Tongue (tissue), 2 donors: ENCODE data around the gene DUSP16. TPM values are rescaled to one million over a fixed set of nuclear protein-coding genes. Genes with fewer than 3 reads are reported as not detected.
A peak's percentile ranks its signal among the peaks of the same experiment; 100 is the strongest.
"Not testable (repeated sequence)": the region's sequence is repeated elsewhere in the genome, so short reads cannot be mapped to it uniquely, and the experiment has no call there.

Experiments used
- DNase-seq: peaks from one replicate; pipeline ENCODE4 v3.0.0-alpha.2; 2015
- total RNA-seq: library from RNA; depleted of rRNA; stranded (reverse); fragments of >200 nt; gene quantifications from one replicate; pipeline ENCODE4 v1.2.3, GENCODE V29; 2014

DUSP16 gene
- total RNA-seq, 1 donor from 2014 or later: 30.1 TPM

- no peak for DNase-seq
Measured at GRCh38 chr12:12498210-12498609, 64.5 kb downstream of the DUSP16 start.

- no peak for DNase-seq
Measured at GRCh38 chr12:12495536-12495935, 67.1 kb downstream of the DUSP16 start.

DNA sequence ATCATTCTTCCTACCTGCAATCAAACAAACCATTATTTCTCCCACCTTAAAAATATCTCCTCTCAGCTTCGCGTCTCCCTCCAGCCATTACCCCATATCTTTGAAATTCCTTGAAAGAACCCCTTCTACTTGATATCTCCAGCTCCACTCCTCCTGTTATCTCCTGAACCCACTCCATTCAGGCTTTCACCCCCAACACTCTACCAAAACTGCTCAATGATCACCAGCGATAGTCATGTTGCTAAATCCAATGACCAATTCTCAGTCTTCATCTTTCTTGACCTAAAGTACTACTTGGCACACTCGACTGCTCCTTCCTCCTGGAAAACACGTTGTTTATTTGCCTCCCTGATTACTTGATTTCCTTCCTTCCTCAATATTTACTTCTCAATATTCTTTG, 70.1 kb downstream of the DUSP16 start:
- no peak for DNase-seq

GRCh38 chr12:12491606-12492005, 71.1 kb downstream of the DUSP16 start:
- no peak for DNase-seq

DNA sequence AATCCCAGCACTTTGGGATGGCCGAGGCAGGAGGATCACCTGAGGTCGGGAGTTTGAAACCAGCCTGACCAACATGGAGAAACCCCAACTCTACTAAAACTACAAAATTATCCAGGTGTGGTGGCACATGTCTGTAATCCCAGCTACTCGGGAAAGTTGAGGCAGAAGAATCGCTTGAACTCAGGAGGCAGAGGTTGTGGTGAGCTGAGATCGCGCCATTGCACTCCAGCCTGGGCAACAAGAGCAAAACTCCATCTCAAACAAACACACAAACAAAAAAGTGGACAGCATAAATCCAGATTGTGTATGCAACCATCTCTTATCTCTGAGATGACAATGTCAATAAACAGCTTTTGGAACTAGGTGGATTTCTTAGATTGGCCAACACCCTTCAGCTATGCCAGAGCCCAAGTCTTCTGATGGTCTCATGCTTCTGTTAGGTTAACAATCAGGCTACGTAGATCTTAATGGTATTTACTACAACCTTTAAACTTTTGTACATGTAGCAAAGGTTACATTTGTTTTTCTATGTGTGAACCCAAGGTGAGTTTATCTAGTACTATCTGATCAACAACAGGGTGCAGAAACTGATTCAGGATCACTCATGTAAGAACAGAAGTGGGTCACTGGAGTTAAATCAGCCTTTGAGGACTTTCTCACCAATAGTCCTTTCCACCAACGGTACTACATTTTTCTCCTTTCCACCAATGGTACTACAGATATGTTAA, 73.7 kb downstream of the DUSP16 start:
- DNase-seq: no peak

- DNase-seq: no peak
Measured at GRCh38 chr12:12488296-12488695, 74.4 kb downstream of the DUSP16 start.

- DNase-seq: no peak
Measured at GRCh38 chr12:12487490-12487889, 75.2 kb downstream of the DUSP16 start.

GRCh38 chr12:12486661-12487240, 75.9 kb downstream of the DUSP16 start:
- no peak for DNase-seq

- DNase-seq: no peak
Measured at GRCh38 chr12:12483438-12483837, 79.2 kb downstream of the DUSP16 start.

- no peak for DNase-seq
Measured at GRCh38 chr12:12482959-12483358, 79.7 kb downstream of the DUSP16 start.

DNA sequence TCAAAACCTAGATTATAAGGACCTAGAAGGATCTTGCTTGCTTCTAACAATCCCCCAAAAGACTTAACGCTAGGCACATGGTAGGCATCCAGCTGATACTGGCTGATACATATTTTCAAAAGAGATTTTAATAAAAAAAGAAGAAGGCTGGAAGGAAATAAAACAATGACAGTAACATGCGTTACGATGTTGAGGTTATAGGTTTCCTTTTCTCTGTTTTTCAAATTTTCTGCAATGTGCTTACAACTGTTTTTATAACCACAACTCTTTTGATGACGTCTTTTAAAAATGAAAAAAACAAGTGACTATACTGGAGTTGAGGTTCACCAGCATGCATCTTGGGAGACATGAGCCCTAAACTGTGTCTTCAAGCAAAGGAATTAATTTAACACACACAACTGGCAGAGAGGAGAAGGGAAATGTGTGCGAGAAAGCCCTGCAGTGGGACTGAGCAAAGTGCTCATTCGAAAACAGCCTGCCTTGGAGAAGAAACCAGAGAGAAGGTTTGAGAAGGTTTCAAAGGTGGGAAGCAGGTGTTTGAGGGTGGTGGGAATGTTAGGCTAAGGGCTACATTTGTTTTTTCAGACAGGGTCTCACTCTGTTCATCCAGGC, 80.4 kb downstream of the DUSP16 start:
- no peak for DNase-seq

GRCh38 chr12:12481631-12482030, 81.0 kb downstream of the DUSP16 start:
- DNase-seq: no peak

- DNase-seq: no peak
Measured at GRCh38 chr12:12480074-12480473, 82.6 kb downstream of the DUSP16 start.

DNA sequence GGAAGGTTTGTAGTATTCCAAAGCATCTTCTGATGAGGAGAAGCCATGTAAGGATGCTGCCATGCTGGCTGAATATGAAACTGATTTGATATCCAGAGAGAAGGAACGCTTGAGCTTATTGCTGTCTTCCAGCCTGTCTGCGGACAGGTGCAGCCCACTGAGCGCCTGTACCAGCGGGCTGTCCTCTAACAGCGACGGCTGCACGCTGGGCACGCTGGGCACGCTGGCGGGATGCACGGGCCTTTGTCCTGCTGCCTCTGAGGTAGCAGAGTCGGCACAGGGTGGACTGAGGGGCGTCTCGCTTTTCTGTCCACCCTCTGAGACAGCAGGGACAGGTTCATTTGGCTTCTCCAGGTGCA, 85.2 kb downstream of the DUSP16 start:
- DNase-seq: no peak

- DNase-seq: peak; percentile 94
Measured at GRCh38 chr12:12476857-12477531, 85.7 kb downstream of the DUSP16 start.

DNA sequence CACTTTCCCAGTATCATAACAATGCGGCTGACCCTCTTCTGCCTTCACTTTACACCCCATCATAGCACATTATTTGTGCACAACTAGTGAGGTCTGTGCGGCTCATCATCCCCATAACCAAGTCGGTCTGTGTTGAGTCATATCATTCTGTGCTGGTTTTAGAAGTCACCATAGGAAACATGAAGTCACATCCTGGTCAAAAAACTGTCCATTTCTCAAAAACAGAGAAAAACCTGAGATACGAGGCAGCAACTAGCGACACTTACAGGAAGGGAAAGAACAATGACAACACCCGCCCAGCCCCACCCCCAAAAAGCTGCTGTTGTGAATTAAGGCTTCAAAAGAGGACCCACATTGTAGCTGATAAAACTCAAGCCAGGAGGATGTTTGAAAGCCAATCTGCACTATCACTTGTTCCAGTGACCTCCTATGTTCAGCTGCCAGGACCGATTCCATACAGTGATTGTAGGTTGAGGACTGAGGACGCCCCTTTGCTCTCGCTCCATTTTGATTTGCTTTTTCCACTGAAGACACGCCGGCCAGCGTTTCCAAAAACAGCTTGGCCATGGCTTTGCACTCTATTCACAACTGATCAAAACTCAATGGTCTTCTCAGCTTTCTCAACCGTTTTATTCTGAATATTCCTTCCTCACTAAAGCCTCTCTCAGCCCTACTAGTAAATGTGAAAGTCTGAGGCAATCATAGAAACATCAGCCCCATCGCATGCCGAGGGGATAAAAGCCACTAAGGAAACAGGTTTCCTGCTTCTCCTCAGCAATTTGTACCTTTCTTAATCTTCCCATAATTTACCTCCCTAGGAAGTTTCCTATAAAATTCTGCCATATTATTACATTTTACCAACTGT, 87.5 kb downstream of the DUSP16 start:
- DNase-seq: no peak

- no peak for DNase-seq
Measured at GRCh38 chr12:12474471-12474928, 88.2 kb downstream of the DUSP16 start.

GRCh38 chr12:12473223-12473622, 89.4 kb downstream of the DUSP16 start:
- DNase-seq: no peak

GRCh38 chr12:12471982-12472961, 90.4 kb downstream of the DUSP16 start:
- DNase-seq: not testable (repeated sequence)

DNA sequence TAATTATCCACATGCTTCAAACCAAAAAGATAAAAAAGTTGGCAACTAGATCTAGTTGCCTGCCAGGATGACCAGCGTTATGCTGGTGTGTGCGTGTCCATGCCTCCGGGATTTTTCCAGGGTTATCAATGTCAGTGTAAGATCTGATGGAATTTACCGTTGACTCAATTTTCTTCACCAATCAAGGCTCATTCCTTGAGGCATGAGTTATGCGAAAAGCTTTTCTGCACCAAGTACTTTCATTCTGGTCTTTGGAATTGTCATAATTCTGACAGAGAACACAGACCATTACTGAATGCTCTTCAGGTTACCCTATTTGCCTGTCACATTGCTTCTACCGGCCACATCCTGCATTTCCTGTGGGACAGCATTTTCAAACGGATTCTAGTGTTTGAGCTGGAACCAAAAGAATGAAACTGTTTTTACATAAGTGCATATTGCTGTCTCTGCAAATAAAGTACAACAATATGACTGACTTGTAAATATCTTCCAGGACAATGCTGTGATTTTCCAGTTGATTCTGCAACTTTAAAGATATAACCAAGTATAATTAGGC, 91.8 kb downstream of the DUSP16 start:
- DNase-seq: peak; percentile 17

GRCh38 chr12:12469386-12469785, 93.3 kb downstream of the DUSP16 start:
- peak; percentile 44 for DNase-seq
